SKM-1 treated with dmso at 0.1 percent for 144 hours (cell line): Measurements from ENCODE around the gene FRMD4A.

ENCODE experiments used
- DNase-seq: peaks from one replicate; lab custom pipeline; 2025; ENCODE audit not compliant: unreplicated experiment; lab: John Stamatoyannopoulos, UW

Gene FRMD4A

GRCh38 chr10:13695588-13695987 is 635.1 kb downstream of the FRMD4A start:
- no peak for DNase-seq

- DNase-seq = no peak
These were observed 636.7 kb downstream of the FRMD4A start for GRCh38 chr10:13693783-13694700.

DNA sequence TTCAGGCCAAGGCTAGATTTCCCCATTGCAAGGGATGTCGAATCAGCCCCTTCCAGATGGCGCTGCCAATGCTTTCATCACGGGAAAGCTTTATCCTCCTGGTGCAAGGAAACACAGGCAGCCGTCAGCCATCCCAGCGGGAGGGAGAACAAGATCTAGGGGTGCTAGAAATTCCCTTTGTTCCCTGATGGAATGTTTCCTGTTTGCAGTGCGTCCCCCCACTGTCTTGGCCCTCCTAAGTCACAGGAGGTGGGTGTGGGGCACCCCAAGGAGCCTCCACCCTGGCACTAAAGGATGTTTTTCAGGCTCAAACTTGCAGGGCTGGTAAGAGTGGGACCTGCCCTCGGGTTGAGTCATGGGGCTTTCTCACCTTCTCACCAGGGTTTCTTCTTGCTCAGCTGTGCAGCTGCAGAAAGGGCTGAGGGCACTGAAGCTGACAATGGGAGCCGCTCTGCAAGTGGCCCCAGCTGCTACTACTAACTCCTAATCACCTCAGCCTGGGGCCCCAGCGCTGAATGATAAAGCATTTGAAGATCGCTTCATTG is 640.4 kb downstream of the FRMD4A start:
- DNase-seq = no peak

DNA sequence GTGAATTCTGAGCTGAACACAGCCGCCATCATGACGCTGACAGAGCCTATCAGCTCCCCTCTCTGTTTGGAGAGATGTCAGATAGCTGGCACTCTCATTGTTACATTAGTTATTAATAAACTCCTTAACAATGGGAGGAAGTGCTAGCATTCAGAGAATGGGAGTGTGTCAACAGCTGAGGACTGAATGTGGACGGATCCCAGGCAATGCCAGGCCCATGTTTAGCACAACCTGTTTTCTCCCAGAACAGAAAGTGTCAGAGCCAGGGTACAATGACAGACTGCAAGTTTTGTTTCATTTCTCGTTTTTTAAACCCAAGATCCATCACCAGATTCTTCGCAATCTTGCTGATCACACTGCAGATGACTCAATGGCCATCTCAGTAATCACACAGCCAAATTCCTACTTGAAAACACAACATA is 644.4 kb downstream of the FRMD4A start:
- DNase-seq = no peak

DNA sequence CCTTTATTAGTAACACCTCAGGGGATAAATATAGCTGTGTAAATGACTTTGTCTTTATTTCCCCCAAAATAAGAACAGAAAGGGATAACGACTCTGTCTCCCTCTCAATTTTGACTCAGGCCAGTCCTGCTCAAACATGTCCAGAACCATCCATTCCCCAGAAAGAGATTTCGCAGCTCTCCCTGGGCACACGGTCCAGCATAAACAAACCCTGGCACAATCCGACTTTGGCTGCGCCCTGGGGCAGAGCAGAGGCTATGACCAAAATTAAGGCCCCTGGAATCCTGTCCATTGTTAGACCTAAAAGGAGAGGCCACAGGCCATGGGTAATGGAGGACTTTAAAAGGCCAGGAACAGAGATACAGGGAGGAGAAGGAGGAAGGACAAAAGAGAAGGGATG is 644.8 kb downstream of the FRMD4A start:
- DNase-seq = no peak

DNA sequence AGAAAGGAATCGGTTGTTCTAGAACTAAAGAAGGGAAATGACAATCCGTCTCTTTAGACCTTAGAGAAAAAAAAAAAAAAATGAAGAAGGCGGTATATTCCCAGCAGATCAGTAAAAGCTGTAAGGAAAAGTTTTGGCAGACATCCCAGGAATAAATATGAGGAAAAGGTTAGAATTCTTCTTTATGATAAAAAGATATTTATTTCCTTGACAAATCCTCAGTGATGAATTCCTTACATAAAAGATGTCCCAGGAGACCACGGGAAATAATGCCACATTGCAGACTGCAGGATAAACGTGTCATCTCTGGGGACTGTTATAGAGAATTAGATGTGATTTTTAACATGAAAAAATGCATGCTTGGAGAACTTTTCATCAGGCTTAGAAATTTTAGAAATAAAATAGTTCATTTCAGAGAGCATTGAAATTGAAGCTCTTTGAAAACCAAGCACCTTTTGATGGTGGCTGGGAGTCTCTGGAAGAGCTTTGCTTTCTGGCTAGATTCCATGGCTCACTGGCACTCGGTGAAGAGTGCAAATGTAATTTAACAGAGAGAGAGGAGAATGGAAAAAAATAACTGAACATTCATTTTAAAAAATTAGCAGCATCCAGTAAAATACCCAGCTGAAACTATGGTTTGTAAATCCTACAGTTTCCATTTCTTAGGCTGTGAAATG is 645.8 kb downstream of the FRMD4A start:
- no peak for DNase-seq

GRCh38 chr10:13684252-13684791 is 646.4 kb downstream of the FRMD4A start:
- DNase-seq = no peak

DNA sequence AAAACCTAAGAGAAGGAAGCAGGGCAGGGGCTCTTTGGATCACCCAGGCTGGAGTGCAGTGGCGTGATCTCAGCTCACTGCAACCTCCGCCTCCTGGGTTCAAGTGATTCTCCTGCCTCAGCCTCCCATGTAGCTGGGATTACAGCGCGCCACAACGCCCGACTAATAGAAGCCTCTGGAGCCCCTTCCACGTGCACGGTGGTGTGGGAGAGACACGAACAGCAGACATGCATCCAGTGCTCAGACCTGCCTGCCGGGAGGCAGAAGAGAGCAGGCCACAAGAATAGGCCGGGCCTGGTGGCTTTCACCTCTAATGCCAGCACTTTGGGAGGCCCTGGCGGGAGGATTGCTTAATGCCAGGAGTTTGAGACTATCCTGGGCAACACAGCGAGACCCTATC is 647.7 kb downstream of the FRMD4A start:
- DNase-seq = no peak

DNA sequence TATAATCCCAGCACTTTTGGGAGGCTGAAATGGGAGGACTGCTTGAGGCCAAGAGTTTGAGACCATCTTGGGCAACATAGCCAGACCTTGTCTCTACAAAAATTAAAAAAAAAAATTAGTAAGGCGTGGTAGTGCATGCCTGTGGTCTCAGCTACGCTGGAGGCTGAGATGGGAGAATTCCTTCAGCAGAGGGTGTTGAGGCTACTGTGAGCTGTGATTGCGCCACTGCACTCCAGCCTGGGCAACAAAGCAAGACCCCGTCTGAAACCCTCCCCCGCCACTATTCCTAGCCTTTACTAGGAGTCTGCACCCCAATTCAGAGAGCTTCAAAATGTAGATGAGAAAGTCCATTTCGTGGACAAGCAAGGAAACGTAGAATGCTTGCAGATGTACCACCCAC is 648.8 kb downstream of the FRMD4A start:
- DNase-seq = no peak

- DNase-seq = no peak
These were observed 649.2 kb downstream of the FRMD4A start for GRCh38 chr10:13681528-13681927.

DNA sequence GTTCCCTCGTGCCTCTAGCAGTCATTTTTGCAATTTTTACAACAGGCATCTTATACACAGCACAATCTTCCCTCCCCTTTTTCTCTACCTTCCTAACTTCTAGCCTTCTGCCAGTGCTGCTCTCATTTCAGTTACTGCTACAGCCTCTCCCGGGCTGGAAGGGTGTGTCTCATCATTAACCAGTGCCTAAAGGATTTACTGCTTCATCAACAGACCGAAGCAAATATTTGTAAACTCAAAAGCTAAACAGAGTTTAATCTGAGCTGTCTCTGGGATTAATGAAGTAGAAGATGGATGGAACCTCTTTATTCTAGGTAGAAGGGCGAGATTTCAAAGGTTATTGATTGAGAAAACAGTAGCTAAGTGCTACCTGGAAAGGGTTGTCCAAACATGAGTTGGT is 649.6 kb downstream of the FRMD4A start:
- DNase-seq = no peak

DNA sequence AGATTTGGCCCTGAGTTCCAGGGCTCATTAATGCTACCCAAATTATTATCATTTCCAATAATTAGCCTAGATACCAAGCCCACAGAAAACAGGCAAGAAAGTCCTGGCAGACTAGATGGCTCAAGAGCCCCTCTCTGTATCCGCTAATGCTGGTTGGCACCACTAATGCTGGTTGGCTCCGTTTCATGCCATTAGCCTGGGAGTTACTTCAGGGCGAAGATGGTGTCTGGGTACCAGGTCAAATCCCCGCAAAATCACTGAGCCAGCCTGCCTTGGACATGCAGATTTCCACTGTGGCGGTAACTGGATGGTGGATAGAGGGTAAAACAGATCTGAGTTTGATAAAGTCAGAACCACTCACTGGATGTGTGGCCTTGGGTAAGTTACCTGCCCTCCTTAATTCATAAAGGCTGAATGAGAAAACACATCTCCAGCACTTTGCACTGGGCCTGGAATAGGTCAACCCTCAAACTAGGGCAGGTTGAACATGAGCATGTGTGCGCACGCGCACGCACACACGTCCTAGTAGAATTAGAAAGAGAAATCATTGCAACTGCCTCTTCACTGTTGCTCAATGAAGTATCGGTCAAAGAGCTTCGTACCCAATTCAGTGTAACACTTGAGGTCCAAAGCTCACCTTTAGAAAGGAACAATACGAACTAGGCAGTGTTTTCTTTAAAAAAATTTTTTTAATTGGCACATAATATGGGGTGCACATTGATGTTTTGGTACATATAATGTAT is 652.5 kb downstream of the FRMD4A start:
- DNase-seq = no peak

- no peak for DNase-seq
These were observed 655.8 kb downstream of the FRMD4A start for GRCh38 chr10:13674645-13675588.

DNA sequence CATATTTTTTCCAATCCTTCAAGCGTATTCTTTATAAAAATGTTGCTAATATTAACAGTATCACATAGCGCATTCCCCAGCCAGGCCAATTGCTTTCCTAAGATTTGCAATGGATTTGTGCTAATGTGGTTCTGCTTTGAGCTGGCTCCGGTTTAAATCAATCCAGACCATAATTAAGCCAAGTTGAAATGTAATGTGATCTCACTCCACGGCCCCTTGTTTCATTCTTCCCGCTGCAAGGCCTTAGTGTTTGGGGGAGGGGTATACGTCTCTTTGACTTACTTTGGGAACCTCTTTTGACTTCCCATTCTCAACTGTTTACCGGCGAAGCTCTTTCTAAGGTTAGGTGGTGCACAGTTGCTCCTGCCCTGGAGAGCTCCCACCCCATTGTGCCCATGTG is 657.6 kb downstream of the FRMD4A start:
- DNase-seq = no peak

DNA sequence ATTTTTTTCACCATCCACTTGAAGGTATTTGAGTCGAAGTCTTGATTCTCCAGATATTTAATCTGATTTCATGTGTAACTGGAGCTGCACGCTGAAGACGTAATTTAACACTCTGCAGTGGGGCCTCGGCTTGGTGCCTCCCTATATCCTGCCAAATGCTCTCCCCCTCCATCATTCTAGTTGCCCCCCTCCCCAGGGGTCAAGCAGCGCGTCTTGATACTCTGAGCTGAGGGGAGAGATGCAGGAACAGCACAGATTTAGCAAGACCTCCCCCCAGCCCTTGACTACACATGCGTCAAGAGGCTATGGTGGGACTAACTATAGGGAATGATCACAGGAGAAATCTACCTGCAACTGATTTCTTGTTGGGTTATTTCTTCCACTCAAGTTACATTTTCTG is 658.2 kb downstream of the FRMD4A start:
- no peak for DNase-seq

- no peak for DNase-seq
These were observed 658.8 kb downstream of the FRMD4A start for GRCh38 chr10:13671904-13672303.

DNA sequence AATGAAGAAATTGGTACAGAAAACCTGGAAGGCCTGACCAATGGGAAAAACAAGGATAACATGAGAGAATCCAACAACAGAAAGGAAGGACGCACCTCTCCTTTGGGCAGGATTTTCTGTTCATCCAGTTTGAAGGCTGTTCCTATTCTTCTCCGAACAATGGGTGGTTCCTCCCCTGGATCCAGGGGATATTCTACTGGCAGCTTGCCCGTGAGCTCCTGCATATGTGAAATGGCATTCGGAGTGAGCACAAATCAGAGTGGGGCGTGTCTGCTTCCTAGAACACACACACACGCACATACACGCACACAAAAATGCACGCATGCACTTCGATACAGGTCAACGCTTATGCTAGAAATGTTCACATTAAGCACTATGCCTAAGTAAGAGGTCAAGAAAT is 660.4 kb downstream of the FRMD4A start:
- no peak for DNase-seq

GRCh38 chr10:13669901-13670300 is 660.8 kb downstream of the FRMD4A start:
- no peak for DNase-seq

GRCh38 chr10:13669182-13669855 is 661.4 kb downstream of the FRMD4A start:
- DNase-seq = no peak
